ENCODE results near the gene RSU1.
A peak's percentile ranks its signal among the peaks of the same experiment; 100 is the strongest.

The RSU1 gene

DNA sequence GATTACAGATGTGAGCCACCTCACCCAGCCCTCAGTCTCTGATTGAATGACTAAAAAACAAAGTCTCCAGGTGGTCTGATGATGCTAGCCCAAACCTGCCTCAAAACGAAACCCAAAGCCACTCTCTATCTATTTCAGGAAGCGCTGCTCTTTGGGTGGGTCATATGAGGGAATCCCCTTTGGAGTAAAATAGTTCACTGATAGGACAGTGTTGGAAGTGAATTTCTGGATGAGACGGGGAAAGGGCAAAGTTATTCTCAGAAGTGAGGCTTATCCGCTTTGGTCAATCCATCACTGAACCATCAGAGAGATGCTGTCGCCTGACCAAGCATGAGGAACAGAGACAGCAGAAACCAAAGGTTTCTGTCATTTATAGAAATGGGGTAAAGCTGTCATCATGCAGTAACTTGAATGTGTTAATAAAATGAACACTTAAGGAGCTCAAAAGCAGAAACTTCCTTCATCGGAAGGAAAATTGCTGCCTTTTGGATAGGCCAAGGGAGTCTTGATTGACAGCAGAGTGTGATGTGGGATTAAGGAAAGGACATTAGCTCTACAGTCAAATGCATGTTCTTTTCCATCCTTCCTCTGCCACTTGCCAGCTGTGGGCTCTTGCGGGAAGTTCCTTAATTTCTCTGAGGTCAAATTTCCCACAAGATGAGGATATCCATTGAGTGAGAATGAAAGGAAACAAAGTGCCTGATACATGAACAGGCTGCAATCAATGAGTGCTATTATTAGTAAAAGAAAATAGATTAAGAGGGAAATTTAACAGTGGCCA, 230.7 kb downstream of the RSU1 start:
- no peak for DNase-seq

DNA sequence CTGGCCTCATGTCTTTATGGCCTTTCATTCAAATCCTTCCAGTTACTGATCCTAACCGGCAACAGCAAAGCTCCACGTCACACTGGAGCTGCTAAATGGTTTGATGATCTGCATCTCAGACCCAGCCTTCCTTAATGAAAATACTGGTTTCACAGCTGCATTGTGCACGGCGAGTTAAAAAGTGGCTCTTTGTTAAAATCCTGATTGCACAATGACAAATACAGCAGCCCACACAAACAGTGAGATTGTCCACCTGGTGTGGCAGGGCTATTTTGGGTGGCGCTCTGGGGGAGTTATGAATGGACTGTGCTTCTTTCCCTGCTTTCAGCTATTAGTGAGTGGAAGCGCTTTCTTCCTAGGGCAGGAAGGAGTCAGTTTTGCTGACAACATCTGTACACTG, 232.1 kb downstream of the RSU1 start:
- DNase-seq: no peak

DNA sequence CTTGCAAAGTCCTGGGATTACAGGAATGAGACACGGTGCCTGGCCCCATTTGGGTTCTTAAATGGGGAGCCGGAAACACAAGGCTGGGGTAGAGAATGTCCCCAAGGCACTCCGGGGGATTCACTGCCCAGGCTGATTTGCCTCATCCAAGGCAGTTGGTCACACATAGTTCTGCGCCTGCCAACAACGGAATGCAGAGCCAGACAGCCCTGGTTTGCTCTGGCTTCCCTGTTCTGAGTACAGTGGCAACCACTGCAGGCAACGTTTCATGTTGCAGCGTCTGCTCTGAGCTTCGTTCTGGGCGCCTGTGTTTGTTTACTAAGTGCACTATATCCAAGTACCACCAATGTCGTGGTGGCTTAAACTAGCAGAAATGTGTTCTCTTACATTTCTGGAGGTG, 233.8 kb downstream of the RSU1 start:
- peak; percentile 25 for DNase-seq

DNA sequence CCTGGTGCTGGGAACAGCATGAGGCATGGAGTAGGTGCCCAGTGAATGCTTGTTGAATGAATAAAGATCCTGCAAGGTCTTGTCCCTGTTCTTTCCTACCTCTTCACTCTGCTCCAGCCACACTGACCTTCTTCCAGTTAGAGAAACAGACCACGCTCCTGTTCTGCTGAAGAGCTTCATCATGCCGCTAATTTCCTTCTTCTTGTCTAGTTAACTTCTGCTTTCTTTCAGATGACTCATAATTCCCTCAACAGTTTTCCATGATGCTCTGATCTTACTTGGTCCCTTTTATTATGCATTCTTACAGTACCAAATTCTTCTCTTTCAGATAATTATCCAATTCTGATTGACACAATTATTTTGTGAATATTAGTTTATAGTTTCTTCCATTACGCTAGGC, 236.0 kb downstream of the RSU1 start:
- DNase-seq: no peak

DNA sequence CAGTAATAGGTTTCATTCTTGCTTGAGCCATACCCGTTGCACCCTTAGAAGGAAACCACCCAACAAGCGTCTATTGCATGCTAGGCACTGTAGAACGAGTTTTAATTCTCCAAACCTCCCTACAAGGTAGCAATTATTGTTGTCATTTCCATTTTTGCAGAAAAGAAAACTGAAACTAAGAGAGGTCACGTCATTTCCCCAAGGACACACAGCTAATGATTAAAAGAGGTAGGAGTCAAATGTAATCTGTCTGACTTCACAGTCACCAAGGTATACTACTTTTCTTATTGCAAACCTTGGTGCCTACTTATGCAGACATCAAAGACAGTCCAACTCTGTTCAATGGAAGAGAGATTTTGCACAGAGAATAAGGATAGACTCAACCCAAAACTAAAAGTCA, 246.5 kb downstream of the RSU1 start:
- no peak for DNase-seq

DNA sequence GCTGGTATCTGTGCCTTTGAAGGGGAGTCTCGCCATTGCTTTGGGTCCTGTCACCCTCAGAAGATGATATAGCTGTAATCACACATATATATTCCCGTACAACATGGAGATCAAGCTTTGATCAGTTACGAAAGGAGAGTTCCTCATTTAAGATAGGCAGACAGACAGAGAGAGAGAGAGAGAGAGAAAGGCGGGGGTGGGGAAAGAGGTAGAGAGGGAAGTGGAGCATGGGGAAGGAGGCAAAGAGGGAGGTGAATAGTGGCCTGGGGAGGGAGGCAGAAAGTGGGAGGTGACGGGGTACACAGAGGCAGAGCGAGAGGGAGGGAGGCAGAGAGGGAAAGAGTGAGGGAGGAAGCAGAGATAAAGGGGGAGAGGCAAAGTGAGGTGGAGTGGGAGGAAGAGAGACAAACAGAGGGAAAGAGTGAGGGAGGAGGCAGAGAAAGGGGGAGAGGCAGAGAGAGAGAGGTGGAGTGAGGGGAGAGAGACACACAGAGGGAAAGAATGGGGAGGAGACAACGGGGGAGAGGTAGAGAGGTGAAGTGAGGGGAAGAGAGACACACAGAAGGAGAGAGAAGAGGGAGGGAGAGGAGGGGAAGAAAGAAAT, 250.9 kb downstream of the RSU1 start:
- no peak for DNase-seq

DNA sequence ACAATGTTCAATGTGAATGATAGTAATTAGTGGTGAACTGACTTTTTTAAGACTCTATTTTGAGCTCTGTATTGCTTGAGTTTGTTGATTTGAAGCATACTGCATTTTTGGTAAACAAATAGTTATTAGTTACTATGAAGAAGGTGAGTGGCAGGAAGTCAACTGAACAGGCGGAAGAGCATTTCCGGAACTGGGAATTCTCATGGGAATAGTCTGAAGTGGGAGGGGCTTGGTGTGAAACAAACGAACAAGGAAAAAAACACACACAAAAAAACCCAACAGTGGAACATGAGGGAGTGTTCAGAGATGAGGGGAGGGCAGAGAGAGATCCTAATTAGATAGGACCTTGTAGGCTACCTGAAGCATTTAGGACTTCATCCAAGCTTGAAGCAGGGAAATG, 251.6 kb downstream of the RSU1 start:
- no peak for DNase-seq

DNA sequence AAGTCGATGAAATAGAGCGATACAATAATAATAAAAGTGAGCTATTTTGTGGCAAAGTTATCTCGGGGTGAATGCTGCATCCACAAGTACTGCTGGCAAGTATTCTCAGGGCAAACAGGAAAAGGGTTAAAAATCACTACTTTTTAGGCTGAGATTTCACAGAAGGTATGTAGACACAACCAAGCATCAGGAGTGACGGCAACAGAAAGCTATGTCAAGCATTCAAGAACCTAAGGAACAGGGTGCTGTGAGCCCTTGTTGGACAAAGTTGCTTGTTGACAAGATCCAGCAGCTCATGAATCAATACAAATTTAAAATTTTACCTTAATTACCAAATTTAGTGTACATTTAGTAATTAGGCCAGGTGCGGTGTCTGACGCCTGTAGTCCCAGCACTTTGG, 254.3 kb downstream of the RSU1 start:
- DNase-seq: no peak

DNA sequence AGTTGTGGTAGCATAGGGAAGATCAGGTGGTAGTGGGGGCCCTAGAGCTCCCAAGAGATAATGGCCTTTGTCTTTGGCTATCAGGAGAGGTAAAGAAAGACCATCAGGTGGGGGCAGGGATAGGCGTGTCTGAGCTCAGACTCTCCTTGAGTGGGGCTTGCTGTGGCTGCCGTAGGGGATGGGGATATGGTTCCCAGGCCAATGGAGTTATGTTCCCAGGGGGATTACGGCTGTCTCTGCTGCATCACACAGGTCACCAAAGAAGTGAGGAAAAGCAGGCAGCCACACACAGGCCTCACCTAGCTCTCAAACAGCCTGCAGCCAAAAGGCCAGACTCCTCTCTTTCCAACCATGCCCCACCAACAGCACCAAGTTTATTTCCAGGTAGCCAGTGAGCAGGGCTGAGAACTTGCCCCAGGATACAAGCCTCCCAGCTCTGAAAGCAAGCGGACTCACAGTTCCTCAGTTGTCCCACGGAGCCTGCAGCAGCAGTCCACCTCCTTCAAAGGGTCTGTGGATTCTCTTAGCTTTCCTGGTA, 257.9 kb downstream of the RSU1 start:
- no peak for DNase-seq

DNA sequence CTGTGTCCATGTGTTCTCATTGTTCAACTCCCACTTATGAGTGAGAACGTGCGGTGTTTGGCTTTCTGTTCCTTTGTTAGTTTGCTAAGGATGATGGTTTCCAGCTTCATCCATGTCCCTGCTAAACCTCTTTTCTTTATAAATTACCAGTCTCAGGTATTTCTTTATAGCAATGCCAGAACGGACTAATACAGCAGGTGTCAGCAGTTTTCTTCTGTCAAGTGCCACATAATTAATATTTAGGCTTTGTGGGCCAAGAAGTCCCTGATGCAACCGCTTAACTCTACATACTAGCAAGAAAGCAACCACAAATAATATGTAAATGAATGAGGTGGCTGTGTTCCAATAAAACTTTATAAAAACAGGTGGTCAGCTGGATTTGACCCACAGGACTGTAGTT, 269.3 kb downstream of the RSU1 start:
- DNase-seq: no peak

DNA sequence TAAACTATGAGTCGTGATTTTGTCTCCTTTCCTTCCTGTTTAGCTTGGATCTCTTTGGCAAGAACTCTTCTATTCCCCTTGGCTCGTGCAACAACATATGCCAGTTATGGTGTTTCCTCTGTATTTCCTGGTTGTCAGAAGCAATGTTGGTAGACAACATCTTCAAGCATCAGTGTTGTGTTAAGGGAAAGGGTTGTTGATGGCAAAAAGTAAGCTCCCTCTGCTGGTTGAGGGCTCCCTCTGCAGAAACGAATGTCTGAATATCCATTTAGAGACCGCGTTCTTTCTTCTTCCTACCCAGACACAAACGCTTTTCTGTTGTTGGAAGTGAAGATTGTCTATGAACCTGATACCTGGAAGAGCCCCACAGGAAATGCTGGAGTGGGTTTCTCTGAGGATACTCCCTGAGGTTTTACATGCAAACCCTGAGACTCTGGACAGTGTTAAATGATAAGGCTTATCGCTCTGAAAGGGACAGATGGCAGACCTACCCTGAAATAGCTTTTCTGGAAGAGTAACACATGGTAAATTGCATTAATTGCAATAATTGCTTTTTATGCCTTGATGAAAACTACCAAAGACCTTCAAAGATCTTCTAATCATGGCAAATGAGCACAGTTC, 272.0 kb downstream of the RSU1 start:
- no peak for DNase-seq

DNA sequence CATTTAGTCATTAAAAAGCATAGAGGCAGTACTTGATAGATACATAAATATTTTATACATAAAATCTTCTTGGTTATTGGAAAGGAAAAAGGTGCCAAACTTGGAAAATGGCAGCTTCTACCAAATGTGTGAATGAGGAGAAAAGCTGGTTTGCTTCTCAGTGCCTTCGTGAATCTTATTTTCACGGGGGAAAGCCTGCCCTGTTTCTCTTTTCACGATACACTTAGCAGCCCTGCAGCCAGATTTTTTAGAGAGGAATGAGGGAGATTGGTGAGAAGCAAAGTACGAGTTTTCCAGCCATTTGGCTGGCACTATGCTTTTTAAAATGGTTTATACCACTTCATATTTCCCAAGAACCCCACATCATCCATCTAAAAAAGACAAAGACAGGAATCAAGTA, 272.6 kb downstream of the RSU1 start:
- DNase-seq: no peak

DNA sequence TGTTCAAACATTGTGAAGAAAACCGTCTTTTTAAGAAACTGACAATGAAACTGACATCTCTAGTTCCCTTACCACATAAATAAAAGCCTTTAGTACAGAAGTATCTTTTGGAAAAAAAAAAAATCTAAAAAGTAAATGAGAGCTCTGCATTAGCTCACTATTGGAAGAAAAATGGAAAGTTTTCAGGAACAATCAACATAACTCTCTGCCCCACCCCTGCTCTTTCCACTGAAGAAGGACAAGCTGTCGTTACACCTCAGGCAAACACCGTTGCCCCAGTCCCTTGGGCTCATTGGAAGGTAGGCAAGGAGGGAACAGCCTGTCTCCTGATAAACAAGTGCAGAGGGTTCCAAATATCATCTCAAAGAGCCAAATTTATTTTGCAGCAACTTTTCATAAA, 273.1 kb downstream of the RSU1 start:
- DNase-seq: no peak

Measured in right hindlimb (tissue), 1 donor.